GM18867 (cell line): Measurements from ENCODE around the gene POLR2F.

Experiments
- ATAC-seq: cut with Tn5 transposase; IDR thresholded peaks from one replicate; pipeline ENCODE4 v1.9.1; 2021; ENCODE audit warnings: mild to moderate bottlenecking, moderate library complexity; ENCODE audit not compliant: unreplicated experiment

The POLR2F gene

GRCh38 chr22:37953437-37954179 is at the start of gene POLR2F, which contains the start of gene C22orf23:
POLR2F (plus strand) TSS chr22:37953699; CDS start chr22:37953788, 89 bp downstream.
C22orf23 (minus strand) TSS chr22:37953601; CDS start chr22:37953149, 452 bp downstream.
- peak; percentile 91 for ATAC-seq

DNA sequence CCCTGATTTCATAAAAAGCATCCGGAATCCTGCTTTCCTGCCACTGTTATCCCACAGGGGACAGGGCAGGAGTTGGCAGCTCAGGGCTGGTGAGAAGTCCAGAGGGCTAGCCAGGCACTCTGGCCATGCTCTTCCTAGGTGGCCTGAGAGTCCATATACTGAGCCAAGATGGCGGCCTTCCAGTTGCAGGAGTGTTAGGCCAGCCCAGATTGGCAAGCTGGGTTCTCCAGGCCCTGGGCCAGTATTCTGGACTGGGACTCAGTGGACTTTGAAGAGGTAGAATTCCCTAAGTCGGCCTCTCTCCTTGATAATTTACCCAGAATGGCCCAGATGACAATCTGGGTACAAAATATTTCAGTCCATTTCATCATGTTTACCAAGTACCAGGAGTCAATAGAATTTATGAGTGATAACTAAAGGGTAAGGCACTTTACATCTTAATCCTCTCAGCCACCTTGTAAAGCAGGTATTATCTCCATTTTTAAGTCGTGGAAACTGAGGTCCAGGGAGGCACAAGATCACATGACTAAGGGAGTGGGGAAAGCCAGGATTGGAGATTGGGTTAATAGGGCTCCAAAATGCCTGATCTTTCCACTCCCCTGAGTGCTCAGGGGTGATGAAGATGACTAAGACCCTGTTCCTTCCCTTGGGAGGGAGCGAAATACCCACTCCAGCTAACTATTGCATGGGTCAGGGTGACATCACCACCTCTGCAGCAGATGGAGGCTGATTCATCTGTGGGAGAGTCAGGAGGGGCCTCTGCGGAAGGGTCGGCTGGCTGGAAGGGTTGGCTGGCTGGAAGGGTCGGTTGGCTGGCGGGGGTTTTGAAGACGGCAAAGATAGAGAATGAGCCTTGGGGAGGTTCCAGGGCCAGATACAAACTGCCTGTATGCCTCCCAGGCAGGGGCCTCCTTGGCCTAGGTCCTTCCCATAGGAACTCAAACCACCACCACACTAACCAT is 48.6 kb upstream of the POLR2F start:
- no peak for ATAC-seq

DNA sequence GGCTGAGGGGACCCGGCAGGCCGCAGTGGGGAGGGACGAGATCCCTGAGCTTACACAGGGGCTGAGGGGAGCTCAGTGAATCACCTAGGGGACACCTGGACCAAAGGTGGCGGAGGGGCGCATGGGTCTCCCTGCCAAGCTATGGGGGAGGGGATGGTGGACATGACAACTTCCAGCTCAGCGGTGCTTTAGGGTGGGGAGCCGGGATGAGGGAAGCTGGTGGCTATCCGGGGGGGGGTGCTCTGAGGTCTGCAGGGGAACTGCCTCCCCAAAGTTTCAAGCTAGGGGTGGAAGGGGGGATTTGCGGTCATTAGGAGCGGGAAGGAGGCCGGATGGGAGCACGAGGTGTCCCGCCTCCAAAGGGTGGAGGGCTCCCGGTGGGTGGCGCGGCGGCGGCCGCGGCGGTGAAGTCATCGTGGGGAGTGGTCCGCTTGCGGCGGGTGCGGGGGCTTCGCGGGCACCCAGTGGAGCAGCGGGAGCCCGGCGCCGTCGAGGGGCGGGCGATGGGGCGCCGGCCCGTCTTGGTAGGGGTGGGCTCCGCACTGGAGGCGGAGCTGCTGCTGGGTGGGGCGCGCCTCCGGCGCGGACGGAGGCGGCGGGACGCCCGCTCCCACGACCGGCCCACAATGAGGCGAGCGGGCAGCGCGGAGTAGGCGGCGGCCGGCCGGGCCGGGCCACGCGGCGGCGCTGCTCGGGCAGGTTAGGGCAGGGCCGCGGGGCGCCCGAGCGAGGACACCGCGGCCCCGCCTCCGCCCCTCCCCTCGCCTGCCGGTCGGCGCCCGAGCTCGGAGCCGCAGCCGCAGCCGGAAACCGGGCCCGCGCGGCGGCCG is 47.8 kb upstream of the POLR2F start, which contains the start of gene MICALL1:
Gene MICALL1, plus strand, starts transcription at position 764 of the 830 bp plus-strand sequence. CDS start 126 bp downstream, outside the sequence.
- ATAC-seq = peak; percentile 76

DNA sequence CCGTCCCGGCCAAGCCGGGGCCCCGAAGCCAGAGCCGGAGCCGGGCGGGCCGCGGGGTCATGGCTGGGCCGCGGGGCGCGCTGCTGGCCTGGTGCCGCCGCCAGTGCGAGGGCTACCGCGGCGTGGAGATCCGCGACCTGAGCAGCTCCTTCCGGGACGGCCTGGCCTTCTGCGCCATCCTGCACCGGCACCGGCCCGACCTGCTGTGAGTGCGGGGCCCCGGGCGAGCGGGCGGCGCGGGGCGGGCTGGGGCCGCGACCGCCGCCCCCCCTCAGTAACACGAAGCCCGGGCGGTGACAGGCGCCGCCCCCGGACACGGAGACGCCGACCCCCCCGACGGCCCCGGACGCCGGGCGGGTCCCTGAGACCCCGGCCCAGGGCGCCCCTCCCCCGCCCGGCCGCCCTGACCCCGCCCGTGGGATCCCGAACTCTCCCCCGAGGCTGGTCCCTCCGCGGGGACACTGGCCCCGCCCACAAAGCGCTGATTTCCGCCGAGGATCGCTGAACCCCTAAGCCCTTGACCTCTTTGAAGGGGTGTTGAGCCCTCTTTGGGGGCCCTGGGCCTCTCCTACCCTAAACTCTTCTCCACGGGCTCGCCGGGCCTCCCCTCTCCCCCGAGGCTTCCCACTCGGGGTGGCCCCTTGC is 47.0 kb upstream of the POLR2F start:
- ATAC-seq = peak; percentile 33

GRCh38 chr22:37907036-37907954 is 46.2 kb upstream of the POLR2F start:
- no peak for ATAC-seq

- ATAC-seq = no peak
Measured at GRCh38 chr22:37909766-37910165, 43.7 kb upstream of the POLR2F start.

DNA sequence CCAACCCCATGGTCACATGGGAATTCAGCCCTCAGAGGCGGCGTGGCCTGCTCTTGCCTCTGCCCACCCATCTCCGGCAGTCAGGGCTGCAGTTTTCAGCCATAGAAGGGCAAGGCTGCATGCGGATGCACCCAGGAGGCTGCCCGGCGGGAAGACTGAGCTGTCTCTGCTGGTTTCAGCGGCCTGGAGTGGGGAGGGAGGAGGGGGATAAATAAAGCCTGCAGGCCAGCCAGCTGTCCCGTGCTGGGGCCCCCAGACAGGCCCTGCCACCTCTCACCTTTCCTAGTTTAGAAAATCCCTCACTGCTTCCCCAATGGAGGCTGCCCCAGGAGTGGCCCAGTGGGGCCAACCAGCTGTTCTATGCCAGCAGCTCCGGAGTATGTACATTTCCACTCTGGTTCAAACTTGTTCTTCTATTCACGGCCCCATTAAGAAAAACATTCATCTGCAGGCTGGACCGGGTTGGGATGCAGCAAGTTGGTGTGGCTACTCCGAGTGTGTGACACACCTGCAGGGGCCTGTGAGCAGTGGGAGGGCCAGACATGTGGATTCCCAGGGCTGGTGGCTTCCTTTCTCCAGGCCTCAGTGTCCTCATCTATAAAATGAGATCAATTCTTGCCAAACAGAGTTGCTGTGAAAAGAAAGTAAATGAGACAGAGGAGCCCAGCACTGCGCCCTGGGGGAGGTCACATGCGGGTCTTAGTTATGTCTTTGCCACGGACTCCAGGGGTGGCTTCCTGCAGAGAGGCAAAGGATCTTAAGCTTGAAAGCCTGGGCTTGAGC is 42.4 kb upstream of the POLR2F start:
- ATAC-seq = no peak

DNA sequence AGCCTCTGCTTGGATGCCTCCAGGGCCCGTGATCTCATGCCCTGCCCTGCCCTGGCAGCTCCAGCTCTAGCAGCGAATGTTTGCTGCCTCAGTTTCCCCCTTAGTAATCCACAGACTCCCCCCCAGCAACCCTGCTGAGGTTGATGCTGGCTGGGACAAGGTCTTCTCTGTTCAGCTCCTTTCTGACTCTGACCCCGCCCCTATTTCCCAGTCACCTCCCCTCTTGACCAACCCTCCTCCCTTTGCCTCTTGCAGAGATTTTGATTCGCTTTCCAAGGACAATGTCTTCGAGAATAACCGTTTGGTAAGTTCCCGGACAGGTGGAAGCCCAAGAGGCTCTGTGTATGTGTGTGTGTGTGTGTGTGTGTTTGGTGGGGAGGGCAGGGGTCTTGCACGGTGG is 41.8 kb upstream of the POLR2F start:
- ATAC-seq = no peak

GRCh38 chr22:37912171-37912570 is 41.3 kb upstream of the POLR2F start:
- no peak for ATAC-seq

DNA sequence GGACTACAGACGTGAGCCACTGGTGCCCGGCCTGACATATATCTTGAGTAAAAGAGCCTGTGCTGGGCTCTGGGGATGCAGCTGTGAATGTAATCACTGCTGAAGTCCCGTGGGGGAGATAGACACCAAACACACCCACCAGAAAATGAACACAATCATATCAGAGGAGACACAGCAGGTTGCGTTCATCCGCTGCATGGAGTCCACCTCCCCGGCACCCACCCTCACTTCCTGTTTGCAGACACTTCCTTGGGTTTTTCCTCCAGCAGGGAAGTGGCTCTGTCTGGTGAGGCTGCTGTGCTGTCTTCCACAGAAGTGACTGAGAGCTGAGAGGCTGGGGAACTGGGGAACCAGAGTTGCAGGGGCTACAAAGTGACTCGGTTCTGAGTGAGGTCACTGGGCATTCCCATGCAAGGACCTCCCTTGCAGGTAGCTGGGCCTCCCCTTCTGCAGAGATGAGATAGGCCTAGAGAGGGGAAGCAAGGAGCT is 40.2 kb upstream of the POLR2F start:
- ATAC-seq = no peak

GRCh38 chr22:37916311-37916710 is 37.2 kb upstream of the POLR2F start:
- no peak for ATAC-seq

DNA sequence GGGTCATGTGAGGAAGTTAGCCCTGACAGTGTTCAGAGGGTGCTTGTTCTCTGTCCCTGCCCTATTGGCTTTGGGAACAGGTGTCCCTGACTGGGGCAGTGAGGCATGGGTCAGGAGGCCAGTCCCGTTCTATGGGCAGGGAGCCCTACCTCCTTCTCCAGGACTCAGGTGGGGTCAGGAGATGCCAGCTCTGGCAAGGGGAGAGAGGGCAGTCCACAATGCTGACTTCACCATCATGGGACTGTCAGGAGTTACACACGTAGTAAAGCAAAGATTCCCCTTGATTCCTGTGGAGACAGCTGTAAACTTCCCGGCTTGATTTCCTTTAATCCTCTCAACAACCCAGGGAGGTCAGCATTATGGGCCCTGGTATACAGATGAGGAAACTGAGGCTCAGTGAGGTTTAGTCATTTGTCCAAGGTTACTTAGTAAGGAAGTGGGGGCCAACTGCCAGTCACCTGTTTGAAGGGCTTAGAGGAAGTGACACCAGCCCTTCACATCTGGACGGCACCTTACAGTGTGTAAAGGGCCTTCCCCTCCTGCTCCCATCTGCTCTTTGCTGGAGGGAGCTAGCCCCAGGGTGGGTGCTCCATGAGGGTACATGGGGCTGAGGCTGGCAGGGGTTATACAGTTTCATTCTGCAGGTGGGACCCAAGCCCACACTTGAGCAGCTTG is 35.5 kb upstream of the POLR2F start:
- ATAC-seq = no peak

DNA sequence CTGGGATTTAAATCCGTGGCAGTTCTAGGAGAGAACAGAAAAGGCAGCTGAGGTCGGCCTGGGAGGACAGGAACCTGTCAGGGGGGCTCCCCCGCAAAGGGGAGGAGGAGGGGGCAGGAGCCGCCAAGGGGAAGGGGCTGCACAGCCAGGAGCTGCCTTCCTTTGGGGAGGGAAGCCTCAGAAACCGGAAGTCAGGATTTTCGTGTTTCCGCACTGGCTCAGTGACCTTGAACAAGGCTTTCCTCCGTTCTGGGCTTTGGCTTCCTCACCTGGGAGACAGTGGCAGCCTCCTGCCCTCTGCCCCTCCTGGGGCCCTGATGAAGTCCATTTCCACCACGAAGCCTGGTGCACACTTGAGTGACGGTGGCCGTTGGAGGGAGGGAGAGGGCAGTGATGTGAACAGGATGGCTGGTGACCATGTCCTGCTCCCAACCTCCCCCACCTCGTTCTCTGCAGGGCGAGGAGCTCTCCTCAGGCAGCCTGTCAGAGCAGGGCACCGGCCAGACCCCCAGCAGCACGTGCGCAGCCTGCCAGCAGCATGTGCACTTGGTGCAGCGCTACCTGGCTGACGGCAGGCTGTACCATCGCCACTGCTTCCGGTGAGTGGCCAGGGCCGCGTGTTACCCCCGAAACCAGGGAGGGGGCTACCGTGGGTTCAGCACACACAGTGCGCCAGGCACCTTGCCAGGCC is 34.8 kb upstream of the POLR2F start:
- no peak for ATAC-seq

DNA sequence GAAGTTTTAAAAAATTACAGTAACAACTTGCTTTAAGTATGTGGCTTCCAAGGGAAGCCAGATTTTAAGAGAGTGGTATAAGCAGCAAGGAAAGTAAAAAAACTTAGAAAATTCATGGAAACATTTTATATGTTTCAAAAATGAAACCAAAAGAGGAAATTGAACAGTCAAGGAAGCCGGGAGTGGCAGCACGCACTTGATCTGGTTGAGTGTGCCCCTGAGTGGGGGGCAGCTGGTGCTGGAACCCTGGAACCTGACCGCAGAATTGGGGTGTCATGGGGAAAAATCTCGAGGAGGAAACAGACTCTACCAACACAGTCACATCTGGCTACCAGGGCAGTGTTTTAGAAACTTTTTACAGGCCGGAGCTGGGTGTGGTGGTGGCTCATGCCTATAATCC is 33.4 kb upstream of the POLR2F start:
- ATAC-seq = no peak

- no peak for ATAC-seq
Measured at GRCh38 chr22:37922191-37922590, 31.3 kb upstream of the POLR2F start.

- no peak for ATAC-seq
Measured at GRCh38 chr22:37923927-37924326, 29.6 kb upstream of the POLR2F start.
